Fibroblast of the conjunctiva (primary cell): ENCODE data around the gene CCN6.
A peak's percentile ranks its signal among the peaks of the same experiment; 100 is the strongest.
"Not testable (repeated sequence)": the region's sequence is repeated elsewhere in the genome, so short reads cannot be mapped to it uniquely, and the experiment has no call there.

Experiments
- DNase-seq: peaks from one replicate; pipeline ENCODE4 v3.0.0-alpha.2; 2010; ENCODE audit warnings: low read depth

CCN6 gene

GRCh38 chr6:112030206-112030960 lies 23.5 kb upstream of the CCN6 start:
- DNase-seq: no peak

DNA sequence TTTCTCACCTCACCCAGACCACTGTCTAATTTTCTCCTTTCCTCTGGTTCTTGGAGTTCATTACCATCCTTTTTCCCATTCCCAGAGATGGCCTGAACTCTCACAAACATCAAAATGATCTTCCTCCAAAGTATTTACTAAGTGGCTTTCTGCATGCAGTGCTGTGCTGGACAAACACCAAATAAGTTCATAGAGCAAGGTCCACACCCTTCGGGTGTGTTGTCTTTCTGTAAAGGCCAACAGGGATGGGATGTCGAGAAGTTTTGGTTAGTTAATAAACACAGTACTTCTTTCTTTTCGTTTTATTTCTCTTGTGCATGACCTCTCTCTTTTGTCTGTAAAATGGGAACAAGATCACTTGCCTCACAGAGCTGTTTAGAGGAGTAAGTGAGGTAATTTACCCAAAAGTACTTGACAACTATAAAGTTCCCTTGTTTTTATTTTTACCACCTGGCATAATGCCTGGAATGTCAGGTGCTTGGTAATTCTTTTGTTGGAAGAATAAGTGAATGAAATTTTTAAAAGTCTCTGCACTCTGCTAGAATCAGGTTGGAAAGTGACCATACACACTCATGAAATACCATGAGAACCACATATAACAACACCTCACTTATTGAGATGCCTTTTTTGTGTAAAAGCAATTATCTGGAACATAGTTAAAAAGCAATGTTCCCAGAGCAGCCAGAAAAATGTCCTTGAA lies 22.8 kb upstream of the CCN6 start:
- no peak for DNase-seq

DNA sequence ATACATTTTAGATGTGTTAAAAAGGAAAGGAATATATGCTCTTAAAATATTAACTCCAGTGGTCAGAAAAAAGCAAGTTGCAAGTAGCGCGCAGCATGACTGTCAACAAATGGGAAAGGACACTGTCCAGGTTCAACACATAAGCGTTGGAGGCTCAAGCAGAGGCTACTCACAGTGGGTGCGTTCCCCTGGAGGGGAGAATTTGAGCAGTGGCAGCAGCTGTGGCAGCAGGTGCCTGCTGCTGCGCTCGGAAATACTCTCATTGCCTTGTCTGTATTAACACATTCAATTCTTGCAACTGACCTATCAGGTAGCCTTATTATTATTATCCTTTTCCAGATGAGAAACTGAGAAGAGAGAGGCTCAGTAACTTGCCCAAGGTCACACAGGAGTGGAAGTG lies 21.9 kb upstream of the CCN6 start:
- DNase-seq: no peak

DNA sequence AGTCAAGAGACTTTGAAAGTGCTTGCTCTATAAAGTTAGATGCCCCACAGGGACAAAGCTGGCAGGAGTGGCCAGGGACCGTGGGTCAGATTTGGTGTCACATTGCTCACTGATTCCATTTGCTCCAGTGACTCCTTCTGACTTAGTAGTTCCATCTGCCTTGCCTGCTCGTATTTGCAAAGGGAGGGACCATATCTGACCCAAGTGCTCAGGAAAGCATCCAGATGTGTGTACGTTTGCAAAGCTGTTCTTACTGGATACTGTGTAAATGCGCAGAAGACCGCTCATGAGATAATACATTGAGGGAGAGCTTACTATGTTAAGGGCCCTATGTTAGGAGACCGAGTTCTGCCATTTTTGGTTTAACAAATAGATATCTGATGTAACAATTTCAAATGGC lies 21.2 kb upstream of the CCN6 start:
- no peak for DNase-seq

- no peak for DNase-seq
Measured at GRCh38 chr6:112033791-112034615, 19.9 kb upstream of the CCN6 start.

DNA sequence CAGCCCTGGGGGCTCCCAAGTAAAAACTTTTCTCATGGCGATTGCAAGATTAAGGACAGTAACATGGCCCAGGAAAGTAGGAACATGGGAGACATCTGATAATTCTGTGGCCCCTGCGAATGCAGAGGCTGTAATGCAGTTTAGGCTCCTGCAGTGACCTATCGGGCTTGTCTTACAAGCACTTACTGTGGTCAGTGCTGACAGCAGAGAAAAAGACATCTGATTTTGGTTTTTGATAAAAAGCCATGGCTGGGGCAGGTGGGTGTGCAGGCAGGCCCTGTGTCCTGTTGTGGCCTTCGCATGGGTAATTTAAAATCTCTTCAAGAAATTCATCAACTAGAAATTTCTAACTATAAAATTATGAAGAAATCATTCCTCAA lies 19.3 kb upstream of the CCN6 start:
- DNase-seq: no peak

- no peak for DNase-seq
Measured at GRCh38 chr6:112036088-112036637, 17.7 kb upstream of the CCN6 start.

GRCh38 chr6:112037783-112038216 lies 16.1 kb upstream of the CCN6 start:
- DNase-seq: peak; percentile 60

DNA sequence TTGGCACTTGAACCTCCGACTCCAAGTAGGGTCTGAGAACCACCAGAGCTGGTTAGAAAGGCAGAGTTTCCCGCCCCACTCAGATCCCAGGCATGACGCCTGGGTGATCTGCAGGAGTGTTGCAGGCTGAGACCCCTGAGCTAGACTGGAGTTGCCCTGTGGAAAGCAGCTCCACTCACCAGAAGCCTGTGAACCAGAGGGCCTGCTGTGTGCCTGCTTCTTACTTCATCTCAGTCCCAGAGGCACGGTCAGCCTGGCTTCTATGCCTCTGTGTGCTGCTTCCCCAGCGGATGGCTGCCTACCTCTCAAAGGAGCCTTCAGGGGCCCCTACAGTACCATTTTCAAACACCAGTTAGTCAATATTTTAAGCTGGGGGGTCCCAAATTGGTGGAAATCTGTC lies 15.6 kb upstream of the CCN6 start:
- no peak for DNase-seq

- no peak for DNase-seq
Measured at GRCh38 chr6:112038756-112039430, 15.0 kb upstream of the CCN6 start.

DNA sequence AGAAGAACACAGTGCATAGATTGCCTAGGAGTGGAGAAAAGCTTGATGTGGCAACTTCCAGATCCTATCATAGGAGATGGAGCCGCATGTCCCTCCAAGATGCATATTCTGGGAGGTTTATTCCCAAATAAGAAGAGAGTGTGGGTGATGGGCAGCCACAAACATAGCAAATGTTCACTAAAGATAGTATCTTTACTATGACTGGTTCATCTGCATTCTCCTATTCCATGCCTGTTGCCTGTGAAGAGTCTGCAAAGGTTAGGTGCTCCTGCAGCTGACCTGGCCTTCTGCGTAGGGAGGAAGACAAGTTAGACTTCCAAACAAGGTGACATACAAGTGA lies 14.5 kb upstream of the CCN6 start:
- no peak for DNase-seq

DNA sequence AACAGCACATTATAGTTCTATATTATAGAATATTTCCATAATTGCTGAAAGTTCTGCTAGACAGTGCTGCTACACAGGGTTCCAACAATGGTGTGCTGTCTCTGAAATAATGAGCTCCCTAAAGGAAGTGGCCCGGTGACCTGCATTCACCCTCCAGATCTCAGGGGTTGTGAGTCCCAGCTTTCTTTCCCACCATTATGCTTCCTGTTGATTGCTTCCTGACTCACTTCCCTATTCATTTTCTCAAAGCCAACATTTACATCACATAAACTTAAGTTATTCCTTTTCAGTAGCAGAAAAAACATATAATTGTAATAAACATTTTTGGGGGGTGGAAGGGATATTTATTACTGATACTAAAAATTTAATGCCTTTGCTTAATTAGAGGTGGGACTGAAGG lies 12.9 kb upstream of the CCN6 start:
- DNase-seq: no peak

- no peak for DNase-seq
Measured at GRCh38 chr6:112041535-112041934, 12.4 kb upstream of the CCN6 start.

- peak; percentile 83 for DNase-seq
Measured at GRCh38 chr6:112043032-112044007, 10.6 kb upstream of the CCN6 start.

GRCh38 chr6:112044196-112044595 lies 9.7 kb upstream of the CCN6 start:
- DNase-seq: no peak

GRCh38 chr6:112044856-112045255 lies 9.0 kb upstream of the CCN6 start:
- no peak for DNase-seq

GRCh38 chr6:112047523-112047922 lies 6.4 kb upstream of the CCN6 start:
- DNase-seq: not testable (repeated sequence)

- DNase-seq: no peak
Measured at GRCh38 chr6:112049026-112049799, 4.7 kb upstream of the CCN6 start.

GRCh38 chr6:112049996-112050395 lies 3.9 kb upstream of the CCN6 start:
- no peak for DNase-seq

- DNase-seq: no peak
Measured at GRCh38 chr6:112050429-112050828, 3.5 kb upstream of the CCN6 start.
